Measurements from ENCODE around the gene RIC3.

Gene RIC3

GRCh38 chr11:8168485-8169257 lies at the start of gene RIC3:
Gene RIC3, minus strand, starts transcription at chr11:8169025. Its CDS starts 36 bp downstream, at chr11:8168989.
- DNase-seq: no peak

- DNase-seq: no peak
Observed at GRCh38 chr11:8218409-8218808, 49.6 kb upstream of the RIC3 start.

GRCh38 chr11:8217926-8218325 lies 49.1 kb upstream of the RIC3 start:
- no peak for DNase-seq

- no peak for DNase-seq
Observed at GRCh38 chr11:8217136-8217535, 48.3 kb upstream of the RIC3 start.

GRCh38 chr11:8213376-8213775 lies 44.6 kb upstream of the RIC3 start:
- no peak for DNase-seq

GRCh38 chr11:8209208-8209807 lies 40.5 kb upstream of the RIC3 start:
- DNase-seq: no peak

GRCh38 chr11:8207080-8208000 lies 38.5 kb upstream of the RIC3 start:
- no peak for DNase-seq

- no peak for DNase-seq
Observed at GRCh38 chr11:8206251-8207079, 37.6 kb upstream of the RIC3 start.

GRCh38 chr11:8205566-8205965 lies 36.7 kb upstream of the RIC3 start:
- DNase-seq: no peak

GRCh38 chr11:8204596-8204995 lies 35.8 kb upstream of the RIC3 start:
- DNase-seq: no peak

GRCh38 chr11:8204025-8204424 lies 35.2 kb upstream of the RIC3 start:
- DNase-seq: no peak

- DNase-seq: no peak
Observed at GRCh38 chr11:8203414-8203715, 34.5 kb upstream of the RIC3 start.

- DNase-seq: no peak
Observed at GRCh38 chr11:8202516-8203413, 33.9 kb upstream of the RIC3 start.

GRCh38 chr11:8201644-8202365 lies 33.0 kb upstream of the RIC3 start:
- no peak for DNase-seq

- no peak for DNase-seq
Observed at GRCh38 chr11:8199676-8200075, 30.9 kb upstream of the RIC3 start.

- no peak for DNase-seq
Observed at GRCh38 chr11:8196749-8197148, 27.9 kb upstream of the RIC3 start.

- DNase-seq: no peak
Observed at GRCh38 chr11:8194956-8195355, 26.1 kb upstream of the RIC3 start.

- no peak for DNase-seq
Observed at GRCh38 chr11:8192896-8193209, 24.0 kb upstream of the RIC3 start.

- peak in 1 of 2 experiments; percentile 44 for DNase-seq
Observed at GRCh38 chr11:8192016-8192895, 23.4 kb upstream of the RIC3 start.

GRCh38 chr11:8190431-8190830 lies 21.6 kb upstream of the RIC3 start:
- DNase-seq: no peak

Measured in SW 1271 (cell line).